ENCODE results near the gene HYI. TPM values are rescaled to one million over a fixed set of nuclear protein-coding genes. Genes with fewer than 3 reads are reported as not detected.

Gene HYI
- total and polyA plus RNA-seq, 2 donors from 2014 or later = 50.5 to 91.2 TPM

- Histone ChIP-seq H3K27me3 (ENCODE audit: control insufficient read depth, insufficient read depth, low read length) (no peaks in the 10 kb centered on the region), H3K9me3 (ENCODE audit: control insufficient read depth in 2 of 3, insufficient read depth in 1 of 3, low read length in 3 of 3) (no peaks in the 10 kb centered on the region), H3K9ac (ENCODE audit: low read length in 3 of 3) (no peak overlapping the region), H3K4me3 (ENCODE audit: low read length in 3 of 3) (no peak overlapping the region), H3K27ac (ENCODE audit: low read depth in 2 of 2, low read length in 2 of 2) (no peak overlapping the region), H3K4me1 (ENCODE audit: control insufficient read depth in 2 of 3, insufficient read depth in 2 of 3, low read depth in 1 of 3, low read length in 3 of 3) (peaks cover 0 to 3% (median 0%) of the 10 kb centered on the region in 3 donors), H3K36me3 (ENCODE audit: control insufficient read depth in 2 of 3, insufficient read depth in 3 of 3, low read length in 3 of 3) (no peaks in the 10 kb centered on the region)
- FAIRE-seq (no peak), DNase-seq (no peak)
- intact Hi-C loops (cut with DNase I) = no loop called here
- TF ChIP-seq CTCF (IDR thresholded peaks at IDR 0.05; ENCODE audit: borderline replicate concordance, extremely low read depth, insufficient read depth) = no peak
These were observed 14.7 kb upstream of the HYI start for GRCh38 chr1:43468414-43468813.

GRCh38 chr1:43466403-43466802 lies 12.7 kb upstream of the HYI start:
- Histone ChIP-seq H3K36me3 (ENCODE audit: control insufficient read depth in 2 of 3, insufficient read depth in 3 of 3, low read length in 3 of 3) (no peaks in the 10 kb centered on the region), H3K9me3 (ENCODE audit: control insufficient read depth in 2 of 3, insufficient read depth in 1 of 3, low read length in 3 of 3) (no peaks in the 10 kb centered on the region), H3K4me1 (ENCODE audit: control insufficient read depth in 2 of 3, insufficient read depth in 2 of 3, low read depth in 1 of 3, low read length in 3 of 3) (no peaks in the 10 kb centered on the region), H3K4me3 (ENCODE audit: low read length in 3 of 3) (no peak overlapping the region), H3K27me3 (ENCODE audit: control insufficient read depth, insufficient read depth, low read length) (no peaks in the 10 kb centered on the region), H3K9ac (ENCODE audit: low read length in 3 of 3) (no peak overlapping the region), H3K27ac (ENCODE audit: low read depth in 2 of 2, low read length in 2 of 2) (no peak overlapping the region)
- TF ChIP-seq CTCF (IDR thresholded peaks at IDR 0.05; ENCODE audit: borderline replicate concordance, extremely low read depth, insufficient read depth) = no peak
- DNase-seq (no peak), FAIRE-seq (no peak)
- intact Hi-C loops (cut with DNase I) = no loop called here

- no peaks in the 10 kb centered on the region for H3K4me1 ChIP-seq (ENCODE audit: control insufficient read depth in 2 of 3, insufficient read depth in 2 of 3, low read depth in 1 of 3, low read length in 3 of 3)
- intact Hi-C loops (cut with DNase I) = no loop called here
- no peak for TF ChIP-seq CTCF (IDR thresholded peaks at IDR 0.05; ENCODE audit: borderline replicate concordance, extremely low read depth, insufficient read depth)
- no peak for DNase-seq
- H3K27ac ChIP-seq (ENCODE audit: low read depth in 2 of 2, low read length in 2 of 2) = no peak overlapping the region
- H3K4me3 ChIP-seq (ENCODE audit: low read length in 3 of 3) = no peak overlapping the region
- no peaks in the 10 kb centered on the region for H3K9me3 ChIP-seq (ENCODE audit: control insufficient read depth in 2 of 3, insufficient read depth in 1 of 3, low read length in 3 of 3)
- H3K9ac ChIP-seq (ENCODE audit: low read length in 3 of 3) = no peak overlapping the region
- H3K36me3 ChIP-seq (ENCODE audit: control insufficient read depth in 2 of 3, insufficient read depth in 3 of 3, low read length in 3 of 3) = no peaks in the 10 kb centered on the region
- H3K27me3 ChIP-seq (ENCODE audit: control insufficient read depth, insufficient read depth, low read length) = no peaks in the 10 kb centered on the region
- no peak for FAIRE-seq
These were observed 11.9 kb upstream of the HYI start for GRCh38 chr1:43465505-43466067.
